ENCODE measurements around the gene CHGA.

DNA sequence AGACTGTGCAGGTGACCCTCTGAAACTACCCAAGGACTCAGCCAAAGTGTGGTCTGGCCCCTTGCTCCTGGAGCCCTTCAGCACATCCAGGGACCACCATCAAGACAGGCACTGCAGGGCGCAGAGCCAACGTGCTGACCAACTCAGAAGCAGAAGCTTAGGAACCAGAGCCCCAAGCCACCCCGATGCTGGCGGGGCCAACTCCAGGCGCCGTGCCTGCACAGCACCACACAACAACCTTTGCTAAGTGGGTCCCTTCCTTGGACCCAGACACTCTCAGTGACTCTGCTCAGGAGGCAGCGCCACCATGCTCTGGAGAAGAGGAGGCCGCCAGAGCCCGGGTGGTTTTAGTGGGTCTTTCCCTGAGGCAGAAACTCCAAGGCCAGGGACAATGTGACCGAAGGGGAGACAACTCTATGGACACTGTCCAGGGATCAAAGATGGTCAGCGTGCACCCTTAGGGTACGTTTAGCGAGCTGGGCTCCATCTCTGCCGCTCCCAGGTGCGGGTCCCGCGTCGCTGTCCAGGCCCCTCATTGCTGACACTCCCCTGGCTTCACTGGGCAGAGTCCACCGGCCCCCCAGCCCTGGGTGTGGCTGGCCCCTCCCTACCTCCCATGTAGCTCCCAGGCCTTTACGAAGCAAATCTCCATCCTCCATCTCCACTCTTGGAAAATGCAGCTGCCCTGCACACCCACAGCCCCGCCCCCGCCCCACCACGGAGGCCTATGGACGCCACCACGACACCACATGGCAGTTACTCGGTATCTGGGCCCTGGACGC lies 16.1 kb downstream of the CHGA start:
- TF ChIP-seq, protein P1, sequence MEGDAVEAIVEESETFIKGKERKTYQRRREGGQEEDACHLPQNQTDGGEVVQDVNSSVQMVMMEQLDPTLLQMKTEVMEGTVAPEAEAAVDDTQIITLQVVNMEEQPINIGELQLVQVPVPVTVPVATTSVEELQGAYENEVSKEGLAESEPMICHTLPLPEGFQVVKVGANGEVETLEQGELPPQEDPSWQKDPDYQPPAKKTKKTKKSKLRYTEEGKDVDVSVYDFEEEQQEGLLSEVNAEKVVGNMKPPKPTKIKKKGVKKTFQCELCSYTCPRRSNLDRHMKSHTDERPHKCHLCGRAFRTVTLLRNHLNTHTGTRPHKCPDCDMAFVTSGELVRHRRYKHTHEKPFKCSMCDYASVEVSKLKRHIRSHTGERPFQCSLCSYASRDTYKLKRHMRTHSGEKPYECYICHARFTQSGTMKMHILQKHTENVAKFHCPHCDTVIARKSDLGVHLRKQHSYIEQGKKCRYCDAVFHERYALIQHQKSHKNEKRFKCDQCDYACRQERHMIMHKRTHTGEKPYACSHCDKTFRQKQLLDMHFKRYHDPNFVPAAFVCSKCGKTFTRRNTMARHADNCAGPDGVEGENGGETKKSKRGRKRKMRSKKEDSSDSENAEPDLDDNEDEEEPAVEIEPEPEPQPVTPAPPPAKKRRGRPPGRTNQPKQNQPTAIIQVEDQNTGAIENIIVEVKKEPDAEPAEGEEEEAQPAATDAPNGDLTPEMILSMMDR (IDR thresholded peaks at IDR 0.05; ENCODE audit: poor library complexity) = no peak
- TF ChIP-seq EZH2 (IDR thresholded peaks at IDR 0.05; ENCODE audit: borderline replicate concordance) = no peak

Measured in hepatocyte (in vitro differentiated cells).